ENCODE results near the gene TUBGCP2.
A peak's percentile ranks its signal among the peaks of the same experiment; 100 is the strongest.

The TUBGCP2 gene

GRCh38 chr10:133260895-133261725 lies 47.6 kb downstream of the TUBGCP2 start:
- peak; percentile 66 for DNase-seq

- DNase-seq = no peak
These were observed 49.1 kb downstream of the TUBGCP2 start for GRCh38 chr10:133259602-133259989.

DNA sequence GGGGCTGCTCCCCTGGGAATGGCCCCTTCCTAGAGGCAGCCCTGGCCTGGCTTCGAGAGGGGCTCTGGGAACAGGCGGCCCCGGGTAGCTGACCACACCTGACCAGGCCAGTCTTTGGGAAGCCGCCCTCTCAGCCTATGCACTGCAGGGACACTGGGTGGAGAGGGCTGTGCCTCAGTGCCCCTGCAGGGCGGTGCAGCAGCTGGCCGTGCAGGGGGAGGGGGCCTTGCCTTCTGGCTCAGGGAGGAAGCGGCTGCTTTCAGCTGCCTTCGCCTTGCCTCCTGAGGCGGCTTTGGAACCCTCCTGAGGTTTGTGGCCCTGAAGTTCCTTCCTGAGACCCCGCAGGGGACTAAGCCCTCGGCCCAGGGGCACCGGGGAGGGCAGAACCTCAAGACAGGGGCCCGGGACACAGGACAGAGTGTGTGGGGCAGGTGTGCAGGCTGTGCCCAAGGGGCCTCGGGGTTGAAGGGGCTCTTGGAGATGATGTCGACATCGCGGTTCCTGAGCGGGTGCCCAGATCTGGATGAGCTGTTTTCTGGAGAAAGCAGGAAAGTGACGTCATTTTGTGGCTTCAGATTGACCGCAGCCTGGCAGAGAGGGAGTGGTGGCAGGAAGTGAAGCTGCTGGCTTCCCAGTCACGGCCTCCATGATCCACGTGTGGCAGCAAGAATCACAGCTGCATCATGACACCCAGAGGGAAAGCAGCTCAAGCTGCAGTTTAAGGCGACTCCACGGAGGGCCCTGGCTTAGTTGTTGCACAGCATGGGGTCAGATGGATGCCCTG lies 49.7 kb downstream of the TUBGCP2 start:
- DNase-seq = peak; percentile 90

DNA sequence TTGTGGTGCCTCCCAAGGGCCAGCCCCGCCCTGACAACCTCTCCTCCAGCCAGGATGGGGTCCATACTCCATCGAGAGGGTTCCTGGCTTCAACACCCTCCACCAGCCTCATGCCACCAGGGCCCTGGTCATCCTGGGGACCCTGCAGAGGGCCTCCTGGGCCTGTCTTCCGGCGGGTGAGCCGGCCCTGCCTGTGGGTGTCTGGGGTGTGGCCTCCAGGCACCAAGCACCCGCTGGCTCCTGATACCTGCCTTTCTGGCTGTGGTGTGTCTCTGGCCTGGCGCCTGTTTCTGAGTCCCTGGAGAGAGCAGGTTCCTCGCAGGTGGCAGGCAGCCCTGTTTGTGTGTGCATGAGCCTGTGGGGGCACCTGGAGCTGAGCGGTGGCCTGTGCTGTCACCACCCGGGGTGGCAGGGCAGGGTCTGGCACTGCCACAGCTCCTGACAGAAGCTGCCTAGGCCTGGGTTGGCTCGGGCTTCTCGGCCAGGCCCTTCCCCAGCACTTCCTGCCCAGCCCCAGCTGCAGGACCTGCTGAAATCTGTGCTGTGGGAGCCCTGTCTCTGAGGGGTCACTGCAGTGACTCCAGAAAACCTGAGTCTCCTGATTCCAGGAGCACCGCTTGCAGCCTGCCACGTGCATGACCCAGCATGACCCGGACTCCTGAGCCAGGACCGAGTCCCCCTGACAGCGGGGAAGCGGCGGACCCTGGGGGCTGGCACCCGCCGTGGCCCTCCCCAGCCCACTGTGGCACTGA lies 50.4 kb downstream of the TUBGCP2 start:
- DNase-seq = peak; percentile 63

DNA sequence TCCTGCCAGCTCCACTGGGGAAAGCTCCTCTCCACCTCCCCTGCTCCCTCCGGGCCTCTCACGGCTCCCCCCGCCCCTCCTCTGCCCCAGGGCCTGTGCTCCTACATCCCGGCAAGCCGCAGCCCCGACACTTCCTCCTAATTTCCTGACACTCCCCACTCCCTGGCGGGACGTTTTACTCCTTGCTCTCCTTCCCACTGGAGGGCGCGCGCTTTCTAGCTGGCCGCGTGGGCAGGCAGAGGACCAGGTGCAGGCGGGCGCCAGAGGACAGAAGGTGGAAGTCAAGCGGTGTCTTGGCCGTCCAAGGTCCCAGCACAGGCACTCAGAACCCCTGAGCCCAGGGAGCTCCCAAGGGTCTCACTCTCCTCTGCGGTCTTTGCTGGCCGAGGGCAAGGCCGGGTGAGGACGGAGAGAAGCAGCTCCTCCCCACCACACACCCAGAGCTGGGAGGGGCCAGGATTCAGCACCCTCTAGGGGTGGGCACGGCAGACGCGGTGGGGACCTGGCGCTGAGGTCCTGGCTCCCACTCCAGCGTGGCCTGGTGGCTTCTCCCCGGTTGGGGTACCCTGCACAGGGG lies 51.1 kb downstream of the TUBGCP2 start:
- DNase-seq = peak; percentile 61

DNA sequence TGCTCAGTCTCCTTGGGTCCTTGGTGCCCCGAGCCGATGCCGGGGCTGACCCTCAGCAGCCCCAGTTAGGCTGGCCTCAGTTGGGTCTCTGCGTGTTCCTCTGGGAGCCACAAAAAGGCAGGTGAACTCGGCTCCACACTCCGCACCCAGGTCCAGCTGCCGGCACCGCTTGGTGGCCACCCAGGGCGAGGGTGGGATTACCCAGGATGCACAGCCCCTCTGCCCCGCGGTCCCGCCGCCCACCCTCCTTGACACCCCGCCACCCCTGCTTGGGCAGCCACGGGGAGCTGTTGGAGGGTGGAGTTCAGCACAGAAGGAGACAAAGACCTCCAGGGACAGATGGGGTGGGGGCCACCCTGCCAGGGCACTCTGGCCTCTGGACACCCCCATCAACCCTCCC lies 53.3 kb downstream of the TUBGCP2 start:
- no peak for DNase-seq

GRCh38 chr10:133254421-133255120 lies 54.1 kb downstream of the TUBGCP2 start:
- DNase-seq = no peak

DNA sequence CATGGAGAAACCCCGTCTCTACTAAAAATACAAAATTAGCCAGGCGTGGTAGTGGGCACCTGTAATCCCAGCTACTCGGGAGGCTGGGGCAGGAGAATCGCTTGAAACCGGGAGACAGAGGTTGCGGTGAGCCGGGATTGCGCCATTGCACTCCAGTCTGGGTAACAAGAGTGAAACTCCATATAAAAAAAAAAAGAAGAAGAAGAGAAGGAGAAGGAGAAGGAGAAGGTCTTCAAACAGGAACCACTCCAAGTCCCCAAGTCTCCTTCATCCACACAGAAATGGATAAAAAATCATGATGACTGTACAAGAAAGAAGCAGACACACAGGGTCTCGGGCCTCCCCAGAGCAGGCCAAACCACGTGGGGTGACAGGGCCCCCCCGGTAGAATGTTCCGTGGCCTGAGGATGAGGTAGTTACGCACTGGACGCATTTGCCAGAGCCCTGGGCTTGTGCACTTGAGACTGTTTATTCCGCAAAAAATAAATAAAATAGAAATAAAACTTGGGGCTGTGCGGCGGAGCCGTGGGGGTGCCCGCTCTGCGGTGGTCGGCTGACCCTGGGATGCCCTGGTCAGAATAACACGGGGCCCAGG lies 55.2 kb downstream of the TUBGCP2 start:
- no peak for DNase-seq

GRCh38 chr10:133252223-133252552 lies 56.5 kb downstream of the TUBGCP2 start:
- no peak for DNase-seq

GRCh38 chr10:133251388-133252222 lies 57.1 kb downstream of the TUBGCP2 start:
- DNase-seq = no peak

DNA sequence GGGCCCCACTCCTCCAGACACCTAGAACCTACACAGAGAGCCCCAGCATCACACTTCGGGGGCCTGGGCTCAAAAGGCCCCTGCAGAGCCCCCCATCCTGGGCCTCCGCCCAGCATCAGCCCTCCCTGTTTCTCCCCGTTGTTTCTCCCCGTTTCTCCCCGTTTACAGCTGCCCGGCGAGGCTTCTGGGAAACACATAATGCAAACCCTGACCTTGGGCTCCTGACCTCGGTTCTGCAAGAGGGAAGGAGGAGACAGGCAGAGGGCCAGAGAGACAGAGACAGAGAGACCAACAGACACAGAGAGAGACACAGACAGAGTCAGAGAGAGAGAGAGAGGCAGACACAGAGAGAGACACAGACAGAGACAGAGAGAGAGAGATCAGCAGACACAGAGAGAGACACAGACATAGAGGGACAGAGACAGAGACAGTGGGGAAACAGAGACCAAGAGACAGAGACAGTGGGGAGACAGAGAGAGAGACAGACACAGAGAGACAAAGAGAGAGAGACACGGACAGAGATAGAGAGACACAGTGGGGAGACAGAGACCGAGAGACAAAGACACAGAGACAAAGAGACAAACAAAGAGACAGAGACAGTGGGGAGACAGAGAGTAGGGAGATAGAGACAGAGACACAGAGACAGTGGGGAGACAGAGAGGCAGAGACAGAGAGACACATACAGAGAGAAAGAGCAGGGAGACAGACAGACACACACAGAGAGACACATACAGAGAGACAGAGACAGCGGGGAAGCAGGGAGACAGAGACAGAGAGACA lies 58.5 kb downstream of the TUBGCP2 start:
- no peak for DNase-seq

GRCh38 chr10:133249094-133249780 lies 59.4 kb downstream of the TUBGCP2 start:
- DNase-seq = no peak

GRCh38 chr10:133248334-133248715 lies 60.3 kb downstream of the TUBGCP2 start:
- DNase-seq = no peak

DNA sequence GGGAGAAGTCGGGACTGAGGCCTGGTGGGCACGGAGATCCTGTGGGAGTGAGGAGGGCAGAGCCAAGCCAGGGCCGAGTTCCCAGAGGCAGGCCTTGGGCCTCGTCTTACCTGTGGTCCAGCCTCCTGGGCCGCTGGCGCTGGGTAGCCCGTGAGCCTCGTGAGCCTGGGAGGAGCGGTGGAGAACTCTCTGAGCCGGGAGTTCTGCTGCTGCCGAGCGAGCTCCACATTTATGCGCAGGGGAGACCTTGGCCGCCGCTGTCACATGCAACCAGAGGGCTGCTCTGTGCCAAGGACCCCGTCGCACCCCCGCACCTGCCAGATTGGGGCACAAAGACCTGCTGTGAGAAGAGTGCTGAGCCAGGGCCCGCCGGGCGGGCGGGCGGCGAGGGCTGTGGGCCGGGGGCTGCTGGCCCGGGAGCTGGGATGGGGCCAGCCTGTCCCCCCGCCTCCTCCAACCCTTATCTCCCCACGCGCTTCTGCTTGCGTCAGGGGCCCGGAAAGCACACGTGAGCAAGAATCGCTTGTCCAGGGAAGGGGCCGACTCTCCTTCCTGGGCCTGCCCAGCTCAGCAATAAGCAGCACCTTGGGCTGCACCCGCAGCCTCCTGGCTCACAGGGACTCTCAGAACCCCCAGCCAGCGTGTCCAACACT lies 60.9 kb downstream of the TUBGCP2 start:
- DNase-seq = no peak

- no peak for DNase-seq
These were observed 62.4 kb downstream of the TUBGCP2 start for GRCh38 chr10:133246236-133246626.

- DNase-seq = no peak
These were observed 63.0 kb downstream of the TUBGCP2 start for GRCh38 chr10:133245439-133246235.

GRCh38 chr10:133243593-133243992 lies 65.1 kb downstream of the TUBGCP2 start:
- no peak for DNase-seq

DNA sequence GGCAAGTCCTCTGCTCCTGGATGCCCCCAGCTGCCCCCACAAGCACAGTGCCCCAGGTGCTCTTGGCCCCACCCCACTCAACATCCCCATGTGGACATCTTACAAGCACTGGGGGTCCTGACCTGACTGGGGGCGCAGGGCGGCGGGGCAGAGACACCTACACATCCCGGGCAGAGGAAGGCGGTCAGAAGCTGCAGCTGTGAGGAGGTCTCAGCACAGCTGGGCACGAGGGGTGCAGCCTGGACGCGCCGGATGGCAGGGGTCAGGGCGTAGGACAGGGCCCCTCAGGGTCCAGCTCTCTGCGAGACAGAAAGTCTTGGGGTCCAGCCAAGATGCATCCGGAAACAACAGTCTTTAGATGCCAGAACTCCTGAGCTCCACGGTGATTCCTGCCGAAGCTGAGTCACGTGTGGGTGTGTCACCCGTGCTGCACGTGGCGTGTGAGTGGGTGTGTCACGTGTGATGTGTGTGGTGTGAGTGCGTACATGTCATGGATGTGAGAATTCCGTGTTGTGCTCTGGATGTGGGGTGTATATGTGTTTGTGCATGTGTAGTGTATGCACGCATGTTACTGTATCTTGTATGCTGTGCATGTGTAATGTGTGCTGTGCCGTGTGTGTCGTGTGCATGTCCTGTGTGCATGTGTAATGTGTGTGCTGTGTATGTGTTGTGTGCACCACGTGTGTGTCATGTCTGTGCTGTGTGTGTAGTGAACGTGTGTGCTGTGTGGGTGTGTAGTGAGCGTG lies 65.9 kb downstream of the TUBGCP2 start:
- no peak for DNase-seq

All from CD4-positive, alpha-beta T cell treated with Interleukin-17A for 4 hours (primary cell).